WTC11 (cell line): Measurements from ENCODE around the gene PITHD1. TPM values are rescaled to one million over a fixed set of nuclear protein-coding genes. Genes with fewer than 3 reads are reported as not detected.
"Not testable (repeated sequence)": the region's sequence is repeated elsewhere in the genome, so short reads cannot be mapped to it uniquely, and the experiment has no call there.

Experiments
- ATAC-seq: fragments of 200-7000 bp; cut with Tn5 transposase; 2 replicates; pipeline ENCODE4 v1.10.0; 2021; ENCODE audit warnings: mild to moderate bottlenecking, moderate library complexity
- CTCF ChIA-PET: fragments of 300-600 bp; sonication (Branson Sonifier 250); formaldehyde crosslinking; loops from one replicate; lab custom pipeline; 2021; ENCODE audit warnings: antibody characterized with exemption; lab: Charles Lee
- POLR2A ChIA-PET: fragments of 350-600 bp; sonication (Branson Sonifier 250); formaldehyde crosslinking; loops from one replicate; lab custom pipeline; 2021; ENCODE audit warnings: antibody characterized with exemption; lab: Charles Lee
- DNase-seq: peaks from one replicate; pipeline ENCODE4 v3.0.0; 2021; ENCODE audit warnings: low spot score
- H3K27ac Mint-ChIP-seq: 2 replicates; pipeline ENCODE4 v1.8.0; 2021; ENCODE audit warnings: mixed read lengths
- H3K27me3 Mint-ChIP-seq: 2 replicates; pipeline ENCODE4 v1.8.0; 2021; ENCODE audit warnings: low read depth, mild to moderate bottlenecking, moderate library complexity, mixed read lengths
- H3K36me3 Mint-ChIP-seq: 2 replicates; pipeline ENCODE4 v1.8.0; 2021; ENCODE audit warnings: mixed read lengths
- H3K4me1 Mint-ChIP-seq: 2 replicates; pipeline ENCODE4 v1.8.0; 2022; ENCODE audit warnings: mixed read lengths
- H3K4me3 Mint-ChIP-seq: 2 replicates; pipeline ENCODE4 v1.8.0; 2021; ENCODE audit warnings: mild to moderate bottlenecking, moderate library complexity, mixed read lengths
- H3K9me3 Mint-ChIP-seq: 2 replicates; pipeline ENCODE4 v1.8.0; 2021; ENCODE audit warnings: mixed read lengths
- ATF2 ChIP-seq: sonication (generic); formaldehyde crosslinking; IDR thresholded peaks from 2 replicates; pipeline ENCODE4 v1.8.1; 2022; ENCODE audit warnings: low read depth, missing genetic modification reagents, borderline replicate concordance
- CBFB ChIP-seq: sonication (generic); formaldehyde crosslinking; IDR thresholded peaks from 2 replicates; pipeline ENCODE4 v1.8.1; 2022; ENCODE audit warnings: mild to moderate bottlenecking, low read depth, missing genetic modification reagents
- CREB1 ChIP-seq: sonication (generic); formaldehyde crosslinking; IDR thresholded peaks from 2 replicates; pipeline ENCODE4 v1.8.0; 2023; ENCODE audit warnings: mild to moderate bottlenecking, missing genetic modification reagents
- ELF4 ChIP-seq: sonication (generic); formaldehyde crosslinking; IDR thresholded peaks from 2 replicates; pipeline ENCODE4 v1.8.1; 2022; ENCODE audit warnings: low read depth, mild to moderate bottlenecking, moderate library complexity, missing genetic modification reagents
- EMX1 ChIP-seq: fragments of 250-450 bp; sonication (Bioruptor Pico); IDR thresholded peaks from 2 replicates; pipeline ENCODE4 v1.8.0; 2021; ENCODE audit warnings: mild to moderate bottlenecking
- FOXJ3 ChIP-seq: sonication (generic); formaldehyde crosslinking; IDR thresholded peaks from 2 replicates; pipeline ENCODE4 v1.9.0; 2021; ENCODE audit warnings: missing genetic modification reagents, mild to moderate bottlenecking, borderline replicate concordance
- FOXK1 ChIP-seq: sonication (generic); formaldehyde crosslinking; IDR thresholded peaks from 2 replicates; pipeline ENCODE4 v1.8.0; 2022; ENCODE audit warnings: mild to moderate bottlenecking, moderate library complexity, missing genetic modification reagents
- HMGA2 ChIP-seq: fragments of 250-450 bp; sonication (Bioruptor Pico); IDR thresholded peaks from 2 replicates; pipeline ENCODE4 v1.4.0; 2021; ENCODE audit warnings: mild to moderate bottlenecking, moderate library complexity
- KAT7 ChIP-seq: sonication (generic); formaldehyde crosslinking; IDR thresholded peaks from 2 replicates; pipeline ENCODE4 v1.8.1; 2023; ENCODE audit warnings: missing genetic modification reagents, mild to moderate bottlenecking, borderline replicate concordance
- NFE2L1 ChIP-seq: sonication (generic); formaldehyde crosslinking; IDR thresholded peaks from 2 replicates; pipeline ENCODE4 v1.8.1; 2023; ENCODE audit warnings: missing genetic modification reagents
- NFYB ChIP-seq: sonication (generic); formaldehyde crosslinking; conservative IDR thresholded peaks from 2 replicates; pipeline ENCODE4 v1.8.0; 2022; ENCODE audit warnings: low read depth, missing genetic modification reagents
- NR1H2 ChIP-seq: sonication (generic); formaldehyde crosslinking; IDR thresholded peaks from 2 replicates; pipeline ENCODE4 v1.9.0; 2021; ENCODE audit warnings: mild to moderate bottlenecking, moderate library complexity, missing genetic modification reagents
- NR2C2 ChIP-seq: sonication (generic); formaldehyde crosslinking; IDR thresholded peaks from 2 replicates; pipeline ENCODE4 v1.8.0; 2022; ENCODE audit warnings: mild to moderate bottlenecking, missing genetic modification reagents
- NR3C1 ChIP-seq: sonication (generic); formaldehyde crosslinking; conservative IDR thresholded peaks from 2 replicates; pipeline ENCODE4 v1.8.1; 2023; ENCODE audit warnings: low read depth, mild to moderate bottlenecking, missing genetic modification reagents
- SOX15 ChIP-seq: fragments of 250-450 bp; sonication (Bioruptor Pico); IDR thresholded peaks from 2 replicates; pipeline ENCODE4 v1.9.0; 2021; ENCODE audit warnings: mild to moderate bottlenecking
- TEAD4 ChIP-seq: sonication (generic); formaldehyde crosslinking; IDR thresholded peaks from 2 replicates; pipeline ENCODE4 v1.8.0; 2022; ENCODE audit warnings: mild to moderate bottlenecking, missing genetic modification reagents
- ZNF317 ChIP-seq: sonication (generic); formaldehyde crosslinking; IDR thresholded peaks from 2 replicates; pipeline ENCODE4 v1.8.1; 2023; ENCODE audit warnings: low read depth, mild to moderate bottlenecking, moderate library complexity, missing genetic modification reagents, borderline replicate concordance
- ZNF396 ChIP-seq: fragments of 250-450 bp; sonication (Bioruptor Pico); IDR thresholded peaks from 2 replicates; pipeline ENCODE4 v1.8.0; 2021; ENCODE audit warnings: mild to moderate bottlenecking, moderate library complexity, borderline replicate concordance
- ZNF416 ChIP-seq: fragments of 250-450 bp; sonication (Bioruptor Pico); IDR thresholded peaks from 2 replicates; pipeline ENCODE4 v1.9.0; 2021; ENCODE audit warnings: mild to moderate bottlenecking, inconsistent platforms
- total RNA-seq: library from RNA; stranded (reverse); gene quantifications from 3 replicates; pipeline ENCODE4 v1.2.3, GENCODE V29; 2021
- TF ChIP-seq, protein P1 (sequence below): fragments of 200-600 bp; IDR thresholded peaks from 2 replicates; pipeline ENCODE4 v1.8.0; 2022; ENCODE audit warnings: antibody characterized with exemption
- TF ChIP-seq, protein P2 (sequence below): sonication (generic); formaldehyde crosslinking; IDR thresholded peaks from 2 replicates; pipeline ENCODE4 v1.8.0; 2022; ENCODE audit warnings: mild to moderate bottlenecking, missing genetic modification reagents
- TF ChIP-seq, protein P3 (sequence below): fragments of 250-450 bp; sonication (Bioruptor Pico); IDR thresholded peaks from 2 replicates; pipeline ENCODE4 v1.9.0; 2021; ENCODE audit warnings: mild to moderate bottlenecking
- TF ChIP-seq, protein P4 (sequence below): sonication (generic); formaldehyde crosslinking; IDR thresholded peaks from 2 replicates; pipeline ENCODE4 v1.8.1; 2023; ENCODE audit warnings: mild to moderate bottlenecking, moderate library complexity, missing genetic modification reagents
- TF ChIP-seq, protein P5 (sequence below): sonication (generic); formaldehyde crosslinking; IDR thresholded peaks from 2 replicates; pipeline ENCODE4 v1.8.0; 2023; ENCODE audit warnings: missing genetic modification reagents

PITHD1 gene
- total RNA-seq, 1 experiment from 2014 or later, result 66.2 TPM

GRCh38 chr1:23827717-23828116 lies 49.5 kb downstream of the PITHD1 start:
- Mint-ChIP-seq H3K9me3 (no peaks in the 10 kb centered on the region), H3K4me3 (no peak overlapping the region), H3K27me3 (no peaks in the 10 kb centered on the region)
- ATAC-seq, result no peak
- CTCF ChIA-PET, result interaction anchor here (0.7 to 1.4 kb wide), 2 partner anchors 27 to 31 kb away, joined by 3 read pairs; no protein-coding TSS in a partner anchor
- POLR2A ChIA-PET, result no interaction called here
- TF ChIP-seq TEAD4 (CRISPR knock-in tag) (no peak), EMX1 (CRISPR knock-in tag) (no peak), ZNF416 (CRISPR knock-in tag) (no peak), NFE2L1 (CRISPR knock-in tag) (no peak), NR1H2 (CRISPR knock-in tag) (no peak), NR3C1 (CRISPR knock-in tag) (no peak), ZNF396 (CRISPR knock-in tag) (no peak), HMGA2 (CRISPR knock-in tag) (no peak), CREB1 (CRISPR knock-in tag) (no peak), ZNF317 (CRISPR knock-in tag) (no peak), FOXJ3 (CRISPR knock-in tag) (no peak)
- TF ChIP-seq, protein P1, sequence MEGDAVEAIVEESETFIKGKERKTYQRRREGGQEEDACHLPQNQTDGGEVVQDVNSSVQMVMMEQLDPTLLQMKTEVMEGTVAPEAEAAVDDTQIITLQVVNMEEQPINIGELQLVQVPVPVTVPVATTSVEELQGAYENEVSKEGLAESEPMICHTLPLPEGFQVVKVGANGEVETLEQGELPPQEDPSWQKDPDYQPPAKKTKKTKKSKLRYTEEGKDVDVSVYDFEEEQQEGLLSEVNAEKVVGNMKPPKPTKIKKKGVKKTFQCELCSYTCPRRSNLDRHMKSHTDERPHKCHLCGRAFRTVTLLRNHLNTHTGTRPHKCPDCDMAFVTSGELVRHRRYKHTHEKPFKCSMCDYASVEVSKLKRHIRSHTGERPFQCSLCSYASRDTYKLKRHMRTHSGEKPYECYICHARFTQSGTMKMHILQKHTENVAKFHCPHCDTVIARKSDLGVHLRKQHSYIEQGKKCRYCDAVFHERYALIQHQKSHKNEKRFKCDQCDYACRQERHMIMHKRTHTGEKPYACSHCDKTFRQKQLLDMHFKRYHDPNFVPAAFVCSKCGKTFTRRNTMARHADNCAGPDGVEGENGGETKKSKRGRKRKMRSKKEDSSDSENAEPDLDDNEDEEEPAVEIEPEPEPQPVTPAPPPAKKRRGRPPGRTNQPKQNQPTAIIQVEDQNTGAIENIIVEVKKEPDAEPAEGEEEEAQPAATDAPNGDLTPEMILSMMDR, result no peak
- TF ChIP-seq, protein P2, sequence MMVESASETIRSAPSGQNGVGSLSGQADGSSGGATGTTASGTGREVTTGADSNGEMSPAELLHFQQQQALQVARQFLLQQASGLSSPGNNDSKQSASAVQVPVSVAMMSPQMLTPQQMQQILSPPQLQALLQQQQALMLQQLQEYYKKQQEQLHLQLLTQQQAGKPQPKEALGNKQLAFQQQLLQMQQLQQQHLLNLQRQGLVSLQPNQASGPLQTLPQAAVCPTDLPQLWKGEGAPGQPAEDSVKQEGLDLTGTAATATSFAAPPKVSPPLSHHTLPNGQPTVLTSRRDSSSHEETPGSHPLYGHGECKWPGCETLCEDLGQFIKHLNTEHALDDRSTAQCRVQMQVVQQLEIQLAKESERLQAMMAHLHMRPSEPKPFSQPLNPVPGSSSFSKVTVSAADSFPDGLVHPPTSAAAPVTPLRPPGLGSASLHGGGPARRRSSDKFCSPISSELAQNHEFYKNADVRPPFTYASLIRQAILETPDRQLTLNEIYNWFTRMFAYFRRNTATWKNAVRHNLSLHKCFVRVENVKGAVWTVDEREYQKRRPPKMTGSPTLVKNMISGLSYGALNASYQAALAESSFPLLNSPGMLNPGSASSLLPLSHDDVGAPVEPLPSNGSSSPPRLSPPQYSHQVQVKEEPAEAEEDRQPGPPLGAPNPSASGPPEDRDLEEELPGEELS (CRISPR knock-in tag), result no peak
- TF ChIP-seq, all 79 proteins: peak for 0
- no peaks in the 10 kb centered on the region for H3K36me3 Mint-ChIP-seq
- H3K27ac Mint-ChIP-seq, result no peak overlapping the region
- H3K4me1 Mint-ChIP-seq, result peaks cover 8% of the 10 kb centered on the region
- no peak for DNase-seq

- CTCF ChIA-PET, result interaction anchor here (1.3 kb wide), 1 partner anchor 33 kb away, joined by 3 read pairs; no protein-coding TSS in a partner anchor
- not testable (repeated sequence) for H3K9me3 Mint-ChIP-seq
Measured at GRCh38 chr1:23834156-23834555, 55.9 kb downstream of the PITHD1 start.

DNA sequence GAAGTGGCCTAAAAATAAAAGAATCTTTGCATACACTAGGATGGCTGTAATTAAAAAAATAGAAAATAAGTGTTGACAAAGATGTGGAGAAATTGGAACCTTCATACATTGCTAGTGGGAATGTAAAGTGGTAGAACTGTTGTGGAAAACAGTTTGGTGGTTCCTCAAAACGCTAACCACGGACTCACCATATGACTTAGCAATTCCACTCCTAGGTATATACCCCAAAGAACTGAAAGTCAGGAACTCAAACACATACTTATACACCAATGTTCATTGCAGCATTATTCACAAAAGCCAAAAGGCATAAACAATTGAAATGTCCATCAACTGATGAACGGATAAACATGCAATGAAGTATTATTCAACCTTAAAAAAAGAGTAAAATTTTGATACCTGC lies 57.8 kb downstream of the PITHD1 start:
- CTCF ChIA-PET, result interaction anchor here (1.4 kb wide), 1 partner anchor 25 kb away, joined by 5 read pairs; no protein-coding TSS in a partner anchor
- Mint-ChIP-seq H3K27me3 (peaks cover 22% of the 10 kb centered on the region), H3K36me3 (no peaks in the 10 kb centered on the region), H3K9me3 (no peaks in the 10 kb centered on the region), H3K27ac (no peak overlapping the region), H3K4me3 (no peak overlapping the region), H3K4me1 (peaks cover 8% of the 10 kb centered on the region)
- ATAC-seq, result no peak
- DNase-seq, result no peak
- POLR2A ChIA-PET, result no interaction called here
- TF ChIP-seq NR3C1 (CRISPR knock-in tag) (no peak), NR2C2 (CRISPR knock-in tag) (no peak), ATF2 (no peak), NFYB (CRISPR knock-in tag) (no peak), SOX15 (CRISPR knock-in tag) (no peak), FOXK1 (CRISPR knock-in tag) (no peak), KAT7 (no peak), ELF4 (no peak), CBFB (CRISPR knock-in tag) (no peak), EMX1 (CRISPR knock-in tag) (no peak)
- TF ChIP-seq, protein P3, sequence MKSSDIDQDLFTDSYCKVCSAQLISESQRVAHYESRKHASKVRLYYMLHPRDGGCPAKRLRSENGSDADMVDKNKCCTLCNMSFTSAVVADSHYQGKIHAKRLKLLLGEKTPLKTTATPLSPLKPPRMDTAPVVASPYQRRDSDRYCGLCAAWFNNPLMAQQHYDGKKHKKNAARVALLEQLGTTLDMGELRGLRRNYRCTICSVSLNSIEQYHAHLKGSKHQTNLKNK (CRISPR knock-in tag), result no peak
- TF ChIP-seq, protein P4, sequence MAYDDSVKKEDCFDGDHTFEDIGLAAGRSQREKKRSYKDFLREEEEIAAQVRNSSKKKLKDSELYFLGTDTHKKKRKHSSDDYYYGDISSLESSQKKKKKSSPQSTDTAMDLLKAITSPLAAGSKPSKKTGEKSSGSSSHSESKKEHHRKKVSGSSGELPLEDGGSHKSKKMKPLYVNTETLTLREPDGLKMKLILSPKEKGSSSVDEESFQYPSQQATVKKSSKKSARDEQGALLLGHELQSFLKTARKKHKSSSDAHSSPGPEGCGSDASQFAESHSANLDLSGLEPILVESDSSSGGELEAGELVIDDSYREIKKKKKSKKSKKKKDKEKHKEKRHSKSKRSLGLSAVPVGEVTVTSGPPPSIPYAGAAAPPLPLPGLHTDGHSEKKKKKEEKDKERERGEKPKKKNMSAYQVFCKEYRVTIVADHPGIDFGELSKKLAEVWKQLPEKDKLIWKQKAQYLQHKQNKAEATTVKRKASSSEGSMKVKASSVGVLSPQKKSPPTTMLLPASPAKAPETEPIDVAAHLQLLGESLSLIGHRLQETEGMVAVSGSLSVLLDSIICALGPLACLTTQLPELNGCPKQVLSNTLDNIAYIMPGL (CRISPR knock-in tag), result no peak
- TF ChIP-seq, protein P5, sequence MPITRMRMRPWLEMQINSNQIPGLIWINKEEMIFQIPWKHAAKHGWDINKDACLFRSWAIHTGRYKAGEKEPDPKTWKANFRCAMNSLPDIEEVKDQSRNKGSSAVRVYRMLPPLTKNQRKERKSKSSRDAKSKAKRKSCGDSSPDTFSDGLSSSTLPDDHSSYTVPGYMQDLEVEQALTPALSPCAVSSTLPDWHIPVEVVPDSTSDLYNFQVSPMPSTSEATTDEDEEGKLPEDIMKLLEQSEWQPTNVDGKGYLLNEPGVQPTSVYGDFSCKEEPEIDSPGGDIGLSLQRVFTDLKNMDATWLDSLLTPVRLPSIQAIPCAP (CRISPR knock-in tag), result no peak

More at GRCh38 chr1:23834156-23834555, 55.9 kb downstream of the PITHD1 start:
- H3K27ac Mint-ChIP-seq, DNase-seq, H3K36me3 Mint-ChIP-seq, ATAC-seq, POLR2A ChIA-PET, H3K4me3 Mint-ChIP-seq, H3K4me1 Mint-ChIP-seq: not testable (repeated sequence)
- H3K27me3 Mint-ChIP-seq, result peaks cover 20% of the 10 kb centered on the region
